Spleen (tissue), 7 donors: ENCODE results near the gene AFF1.

Experiments
- POLR2AphosphoS5 ChIP-seq, 3 donors: sonication (generic); formaldehyde crosslinking; IDR thresholded peaks; one replicate each; pipeline ENCODE4 v1.5.1; 2017; ENCODE audit warnings: antibody characterized with exemption in 3 of 3
- TF ChIP-seq, protein P1 (sequence below), 11 experiments: fragments of 200-600 bp in 7 of 11; fragments of 450-650 bp in 4 of 11; sonication (generic) in 4 of 11; IDR thresholded peaks in 8 of 11; conservative IDR thresholded peaks in 3 of 11; 1 replicate in 7 of 11; 2 replicates in 4 of 11; pipeline versions ENCODE4 v1.4.0 to v1.8.0; 2016 to 2021; ENCODE audit warnings: antibody characterized with exemption in 11 of 11, inconsistent platforms in 4 of 11, mild to moderate bottlenecking in 1 of 11
- donor health status: DM: no; HTN: no; CAD: no; lungs with moderate emphysema.
- donor health status: DM: no; HTN: no; CAD: no.
- donor health status: DM: no; HTN: no; CAD: no.

DNA sequence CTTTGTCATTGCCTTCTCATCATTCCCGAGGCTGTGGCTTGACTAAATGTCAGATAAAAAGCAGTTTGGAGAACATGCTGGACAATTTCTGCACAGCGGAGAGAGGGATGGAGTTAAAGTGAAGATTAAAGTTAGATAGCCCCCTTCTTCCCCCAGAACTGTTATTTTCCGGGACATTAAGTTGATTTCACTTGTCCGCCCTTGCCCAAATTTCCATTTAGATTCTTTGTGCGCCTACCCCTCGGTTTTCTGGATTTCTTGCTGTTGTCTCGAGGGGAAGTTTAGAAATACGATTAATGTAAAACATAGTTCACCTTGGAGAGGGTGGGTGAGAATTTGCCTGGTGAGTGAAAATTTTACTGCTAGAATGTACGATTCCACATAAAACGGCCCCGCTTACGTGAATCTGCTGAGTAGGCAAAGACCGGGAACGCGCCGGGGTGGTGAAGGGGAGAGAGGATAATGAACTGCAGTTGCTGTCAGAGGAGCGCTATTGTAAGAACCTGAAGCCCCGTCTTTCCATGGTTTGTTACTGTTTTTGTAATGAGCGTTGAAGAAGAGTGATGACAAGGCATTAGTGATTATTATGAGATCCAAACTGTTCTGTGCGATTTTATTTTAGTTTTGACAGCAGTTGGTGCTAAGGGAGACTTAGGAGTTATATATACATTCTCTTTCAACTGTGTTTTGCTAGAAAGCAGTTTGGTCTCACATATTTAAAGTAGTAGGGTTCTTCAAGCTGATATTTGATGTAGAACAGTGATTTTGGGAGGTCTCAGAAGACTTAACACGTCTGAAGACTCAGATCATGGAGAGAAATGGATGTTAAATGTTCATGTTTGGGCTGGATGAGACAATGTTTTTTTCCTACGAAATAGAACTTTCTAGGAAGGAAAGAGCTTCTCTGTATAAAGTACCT, 73.0 kb downstream of the AFF1 start:
- TF ChIP-seq, protein P1, sequence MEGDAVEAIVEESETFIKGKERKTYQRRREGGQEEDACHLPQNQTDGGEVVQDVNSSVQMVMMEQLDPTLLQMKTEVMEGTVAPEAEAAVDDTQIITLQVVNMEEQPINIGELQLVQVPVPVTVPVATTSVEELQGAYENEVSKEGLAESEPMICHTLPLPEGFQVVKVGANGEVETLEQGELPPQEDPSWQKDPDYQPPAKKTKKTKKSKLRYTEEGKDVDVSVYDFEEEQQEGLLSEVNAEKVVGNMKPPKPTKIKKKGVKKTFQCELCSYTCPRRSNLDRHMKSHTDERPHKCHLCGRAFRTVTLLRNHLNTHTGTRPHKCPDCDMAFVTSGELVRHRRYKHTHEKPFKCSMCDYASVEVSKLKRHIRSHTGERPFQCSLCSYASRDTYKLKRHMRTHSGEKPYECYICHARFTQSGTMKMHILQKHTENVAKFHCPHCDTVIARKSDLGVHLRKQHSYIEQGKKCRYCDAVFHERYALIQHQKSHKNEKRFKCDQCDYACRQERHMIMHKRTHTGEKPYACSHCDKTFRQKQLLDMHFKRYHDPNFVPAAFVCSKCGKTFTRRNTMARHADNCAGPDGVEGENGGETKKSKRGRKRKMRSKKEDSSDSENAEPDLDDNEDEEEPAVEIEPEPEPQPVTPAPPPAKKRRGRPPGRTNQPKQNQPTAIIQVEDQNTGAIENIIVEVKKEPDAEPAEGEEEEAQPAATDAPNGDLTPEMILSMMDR (IDR thresholded peaks at IDR 0.05 in 8 of 11, conservative IDR thresholded peaks at IDR 0.05 in 3 of 11) = no peak
- TF ChIP-seq POLR2AphosphoS5 (IDR thresholded peaks at IDR 0.05) = peak in 1 of 3 donors; percentile 68
